ENCODE results near the gene MARCHF10.

- TF ChIP-seq CTCF (conservative IDR thresholded peaks at IDR 0.05) (no peak), ZFX (IDR thresholded peaks at IDR 0.05) (no peak)
These were observed 126.8 kb downstream of the MARCHF10 start for GRCh38 chr17:62681061-62681938.
